ENCODE measurements around the gene LRCH4. TPM values are rescaled to one million over a fixed set of nuclear protein-coding genes. Genes with fewer than 3 reads are reported as not detected.

LRCH4 gene
- total and polyA plus RNA-seq, 2 of the 13 experiments (the other 11 are each of a cell fraction or from before 2014, with no cell fraction given): 7.0 to 9.3 TPM

DNA sequence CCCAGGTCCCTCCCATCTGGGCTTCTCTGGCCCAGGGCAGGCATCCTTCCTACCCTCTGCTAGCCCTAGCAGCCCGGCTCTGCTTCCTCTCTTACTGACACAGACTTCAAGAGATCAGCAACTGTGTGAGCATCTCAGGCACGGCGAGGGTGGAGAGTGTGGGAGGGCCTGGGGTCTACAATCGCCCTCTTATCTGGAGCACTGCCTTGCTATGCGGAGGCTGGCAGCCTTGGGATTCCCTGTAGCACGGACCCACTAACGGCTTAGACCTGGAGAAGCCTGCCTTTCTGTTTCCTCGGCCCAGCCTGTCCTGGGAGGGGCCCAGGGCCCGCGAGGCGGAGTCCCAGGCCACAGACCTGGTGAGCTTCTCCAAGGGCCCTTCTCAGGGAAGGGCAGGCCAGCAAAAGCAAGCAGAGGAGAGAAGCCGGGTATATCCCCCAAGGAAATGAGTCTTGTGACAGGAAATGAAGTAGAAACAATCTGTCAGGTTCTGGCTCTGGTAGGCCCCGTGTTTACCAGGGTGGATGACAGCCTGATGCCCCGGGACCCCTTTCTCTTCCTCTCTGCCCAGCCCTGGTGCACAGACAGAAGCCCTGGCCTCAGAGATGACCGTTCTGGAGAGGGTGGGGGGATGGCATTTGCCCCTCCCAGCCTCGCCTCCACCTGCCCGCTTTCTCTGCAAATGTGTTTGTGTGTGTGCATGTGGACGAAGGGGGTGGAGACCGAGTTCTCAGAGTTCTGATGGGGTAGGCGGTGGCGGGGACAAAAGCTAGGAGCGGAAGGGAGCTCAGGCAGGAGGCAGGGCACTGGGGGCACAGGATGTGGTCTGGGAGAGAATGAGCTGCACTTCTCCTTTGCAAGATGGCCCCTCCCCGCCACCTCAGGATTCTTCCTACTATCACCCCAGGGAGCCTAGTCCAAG is 2.5 kb downstream of the LRCH4 start:
- BruUV-seq (replicated peaks): TSS peak; percentile 31
- H4K20me1 ChIP-seq (ENCODE audit: insufficient read depth, low read length): peaks cover 8% of the 10 kb centered on the region; the same call in 1 of the 2 replicates
- intact Hi-C loops (cut with micrococcal nuclease; ENCODE audit: unreplicated experiment) (no loop called here), in situ Hi-C loops (cut with HindIII; ENCODE audit: extremely low pct_ligation_motif_present, low pct_unique_long_range_greater_than_20kb) (no loop called here)
- peaks cover 27% of the 10 kb centered on the region for H3K4me1 ChIP-seq (ENCODE audit: insufficient read depth, low read length)
- H3K27me3 ChIP-seq (ENCODE audit: control insufficient read depth in 1 of 2, insufficient read depth in 2 of 2, low read length in 2 of 2): no peaks in the 10 kb centered on the region; a peak in 1 of 5 replicates
- ChIA-PET CTCF (ENCODE audit: low intra/inter-chr PET ratio, low total read pairs) (no interaction called here), POLR2A (interaction anchor here (3.5 to 4.1 kb wide), 2 partner anchors 12 to 15 kb away, joined by 33 to 73 read pairs; no protein-coding TSS in a partner anchor)
- no peak overlapping the region for H3K4me3 ChIP-seq (replicated peaks in 1 of 3; ENCODE audit: insufficient read depth in 1 of 3, low read depth in 2 of 3, low read length in 3 of 3)
- H3K9me3 ChIP-seq (ENCODE audit: low read length): no peaks in the 10 kb centered on the region
- H2AFZ ChIP-seq (ENCODE audit: low read length): no peak overlapping the region
- DNase-seq (ENCODE audit: low spot score) (no peak), FAIRE-seq (no peak), ATAC-seq (no peak)
- no peak overlapping the region; the same call in 1 of the 2 replicates for H3K4me2 ChIP-seq (ENCODE audit: low read depth, low read length)
- TF ChIP-seq, protein P1, sequence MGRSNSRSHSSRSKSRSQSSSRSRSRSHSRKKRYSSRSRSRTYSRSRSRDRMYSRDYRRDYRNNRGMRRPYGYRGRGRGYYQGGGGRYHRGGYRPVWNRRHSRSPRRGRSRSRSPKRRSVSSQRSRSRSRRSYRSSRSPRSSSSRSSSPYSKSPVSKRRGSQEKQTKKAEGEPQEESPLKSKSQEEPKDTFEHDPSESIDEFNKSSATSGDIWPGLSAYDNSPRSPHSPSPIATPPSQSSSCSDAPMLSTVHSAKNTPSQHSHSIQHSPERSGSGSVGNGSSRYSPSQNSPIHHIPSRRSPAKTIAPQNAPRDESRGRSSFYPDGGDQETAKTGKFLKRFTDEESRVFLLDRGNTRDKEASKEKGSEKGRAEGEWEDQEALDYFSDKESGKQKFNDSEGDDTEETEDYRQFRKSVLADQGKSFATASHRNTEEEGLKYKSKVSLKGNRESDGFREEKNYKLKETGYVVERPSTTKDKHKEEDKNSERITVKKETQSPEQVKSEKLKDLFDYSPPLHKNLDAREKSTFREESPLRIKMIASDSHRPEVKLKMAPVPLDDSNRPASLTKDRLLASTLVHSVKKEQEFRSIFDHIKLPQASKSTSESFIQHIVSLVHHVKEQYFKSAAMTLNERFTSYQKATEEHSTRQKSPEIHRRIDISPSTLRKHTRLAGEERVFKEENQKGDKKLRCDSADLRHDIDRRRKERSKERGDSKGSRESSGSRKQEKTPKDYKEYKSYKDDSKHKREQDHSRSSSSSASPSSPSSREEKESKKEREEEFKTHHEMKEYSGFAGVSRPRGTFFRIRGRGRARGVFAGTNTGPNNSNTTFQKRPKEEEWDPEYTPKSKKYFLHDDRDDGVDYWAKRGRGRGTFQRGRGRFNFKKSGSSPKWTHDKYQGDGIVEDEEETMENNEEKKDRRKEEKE (IDR thresholded peaks at IDR 0.05): no peak
- TF ChIP-seq AGO1 (IDR thresholded peaks at IDR 0.05; ENCODE audit: low read depth, low read length, poor library complexity, severe bottlenecking): peak; percentile 89
- no peak for TF ChIP-seq STAG1 (CRISPR knock-in tag; IDR thresholded peaks at IDR 0.05)
- no peak for TF ChIP-seq ZNF430 (CRISPR knock-in tag; IDR thresholded peaks at IDR 0.05)
- no peak overlapping the region for H3K27ac ChIP-seq (ENCODE audit: extremely low read length, insufficient read depth, low read length)
- 92% methylated on average over 21 of the region's 23 CpGs for WGBS (ENCODE audit: low lambda C conversion rate)
- no peak overlapping the region for H3K9ac ChIP-seq (ENCODE audit: insufficient read depth, low read depth, low read length)
- peaks cover 6% of the 10 kb centered on the region for H3K79me2 ChIP-seq (ENCODE audit: insufficient read depth, low read length)
- H3K36me3 ChIP-seq (replicated peaks in 1 of 2; ENCODE audit: control insufficient read depth in 1 of 2, insufficient read depth in 2 of 2, low read length in 2 of 2): peaks cover 10 to 18% of the 10 kb centered on the region in 2 experiments; a peak in 4 of 5 replicates

Data from HepG2 (cell line).